Putamen (tissue), 1 donor: ENCODE results near the gene KRT16.
"Not testable (repeated sequence)": the region's sequence is repeated elsewhere in the genome, so short reads cannot be mapped to it uniquely, and the experiment has no call there.

Source experiments
- DNase-seq: peaks from one replicate; pipeline ENCODE4 v3.0.0-alpha.2; 2016; ENCODE audit warnings: low spot score

KRT16 gene

GRCh38 chr17:41583137-41584127 lies 29.1 kb downstream of the KRT16 start:
- DNase-seq, result no peak

- DNase-seq, result not testable (repeated sequence)
These were observed 30.3 kb downstream of the KRT16 start for GRCh38 chr17:41582061-41582968.

GRCh38 chr17:41581366-41582060 lies 31.1 kb downstream of the KRT16 start:
- no peak for DNase-seq

GRCh38 chr17:41580687-41581365 lies 31.7 kb downstream of the KRT16 start:
- DNase-seq, result no peak

- no peak for DNase-seq
These were observed 32.4 kb downstream of the KRT16 start for GRCh38 chr17:41580244-41580575.

- peak; percentile 17 for DNase-seq
These were observed 32.9 kb downstream of the KRT16 start for GRCh38 chr17:41579484-41580243.

GRCh38 chr17:41578971-41579370 lies 33.6 kb downstream of the KRT16 start:
- DNase-seq, result no peak

- DNase-seq, result no peak
These were observed 34.0 kb downstream of the KRT16 start for GRCh38 chr17:41578538-41578937.

GRCh38 chr17:41576740-41577139 lies 35.8 kb downstream of the KRT16 start:
- not testable (repeated sequence) for DNase-seq

- no peak for DNase-seq
These were observed 37.2 kb downstream of the KRT16 start for GRCh38 chr17:41575336-41575735.

- DNase-seq, result no peak
These were observed 40.8 kb downstream of the KRT16 start, which contains the start of gene KRT9 for GRCh38 chr17:41571561-41572434. KRT9 (minus strand) TSS chr17:41572059; CDS start chr17:41571992, 67 bp downstream.

GRCh38 chr17:41567317-41567716 lies 45.2 kb downstream of the KRT16 start:
- no peak for DNase-seq

GRCh38 chr17:41565338-41565737 lies 47.2 kb downstream of the KRT16 start:
- DNase-seq, result no peak

GRCh38 chr17:41563607-41564170 lies 48.9 kb downstream of the KRT16 start:
- no peak for DNase-seq

- DNase-seq, result no peak
These were observed 51.0 kb downstream of the KRT16 start for GRCh38 chr17:41561554-41561953.
